ENCODE measurements around the gene GNAI3. TPM values are rescaled to one million over a fixed set of nuclear protein-coding genes. Genes with fewer than 3 reads are reported as not detected.

Gene GNAI3
- polyA plus RNA-seq, 1 donor from 2014 or later = 10.6 TPM

- Histone ChIP-seq H3K27ac (ENCODE audit: low read length) (no peak overlapping the region), H3K9me3 (ENCODE audit: low read length) (no peaks in the 10 kb centered on the region), H3K79me2 (replicated peaks; ENCODE audit: insufficient read depth, low read length) (no peaks in the 10 kb centered on the region), H3K9me2 (ENCODE audit: insufficient read depth, low read length) (no peaks in the 10 kb centered on the region), H2AFZ (ENCODE audit: low read depth, low read length) (no peak overlapping the region), H3K9ac (ENCODE audit: low read length) (no peak overlapping the region), H3K4me2 (ENCODE audit: low read length) (no peak overlapping the region), H3K27me3 (ENCODE audit: insufficient read depth, low read depth, low read length) (no peaks in the 10 kb centered on the region), H3K36me3 (ENCODE audit: insufficient read depth, low read length) (no peaks in the 10 kb centered on the region), H4K20me1 (ENCODE audit: insufficient read depth) (no peaks in the 10 kb centered on the region), H3K4me3 (ENCODE audit: low read length) (no peak overlapping the region), H3F3A (ENCODE audit: insufficient read depth, low read length, poor library complexity, severe bottlenecking) (no peaks in the 10 kb centered on the region)
- TF ChIP-seq TAF1 (IDR thresholded peaks at IDR 0.05; ENCODE audit: low read depth) = no peak
- no peak for TF ChIP-seq REST (IDR thresholded peaks at IDR 0.05; ENCODE audit: borderline replicate concordance)
- TF ChIP-seq RAD21 (conservative IDR thresholded peaks at IDR 0.05) = no peak
Measured at GRCh38 chr1:109610609-109611307, 62.3 kb downstream of the GNAI3 start.

GRCh38 chr1:109611308-109611990, 63.0 kb downstream of the GNAI3 start:
- no peaks in the 10 kb centered on the region for H3K79me2 ChIP-seq (replicated peaks; ENCODE audit: insufficient read depth, low read length)
- H3K27ac ChIP-seq (ENCODE audit: low read length) = no peak overlapping the region
- no peak for TF ChIP-seq REST (IDR thresholded peaks at IDR 0.05; ENCODE audit: borderline replicate concordance)
- TF ChIP-seq POLR2AphosphoS5 (IDR thresholded peaks at IDR 0.05) = no peak
- no peak for TF ChIP-seq CTCF (IDR thresholded peaks at IDR 0.05; ENCODE audit: poor library complexity, severe bottlenecking)
- no peak for TF ChIP-seq EP300 (conservative IDR thresholded peaks at IDR 0.05; ENCODE audit: poor library complexity, severe bottlenecking)
- TF ChIP-seq MXI1 (conservative IDR thresholded peaks at IDR 0.05; ENCODE audit: poor library complexity, severe bottlenecking) = no peak
- no peak for TF ChIP-seq TAF1 (IDR thresholded peaks at IDR 0.05; ENCODE audit: low read depth)
- no peak for TF ChIP-seq SMC3 (conservative IDR thresholded peaks at IDR 0.05; ENCODE audit: poor library complexity)
- TF ChIP-seq RAD21 (conservative IDR thresholded peaks at IDR 0.05) = no peak
- no peak for TF ChIP-seq EZH2 (IDR thresholded peaks at IDR 0.05; ENCODE audit: borderline replicate concordance, insufficient read depth, low read length, poor library complexity, severe bottlenecking)
- no peak overlapping the region for H3K9ac ChIP-seq (ENCODE audit: low read length)
- H3K36me3 ChIP-seq (ENCODE audit: insufficient read depth, low read length) = no peaks in the 10 kb centered on the region
- no peaks in the 10 kb centered on the region for H3K27me3 ChIP-seq (ENCODE audit: insufficient read depth, low read depth, low read length)
- no peaks in the 10 kb centered on the region for H3K9me2 ChIP-seq (ENCODE audit: insufficient read depth, low read length)
- H2AFZ ChIP-seq (ENCODE audit: low read depth, low read length) = no peak overlapping the region
- no peak overlapping the region for H3K4me3 ChIP-seq (ENCODE audit: low read length)
- no peaks in the 10 kb centered on the region for H4K20me1 ChIP-seq (ENCODE audit: insufficient read depth)
- H3K4me2 ChIP-seq (ENCODE audit: low read length) = no peak overlapping the region
- H3K9me3 ChIP-seq (ENCODE audit: low read length) = no peaks in the 10 kb centered on the region
- no peaks in the 10 kb centered on the region for H3F3A ChIP-seq (ENCODE audit: insufficient read depth, low read length, poor library complexity, severe bottlenecking)

All from neural cell (in vitro differentiated cells).